Thyroid gland (tissue), 4 donors: Measurements from ENCODE around the gene NR5A2. TPM values are rescaled to one million over a fixed set of nuclear protein-coding genes. Genes with fewer than 3 reads are reported as not detected.

ENCODE experiments used
- DNase-seq, 2 donors: peaks; one replicate each; pipeline ENCODE4 v3.0.0-alpha.2; 2019
- H3K27ac ChIP-seq, 3 donors: fragments of 200-600 bp; sonication (generic); 1 replicate in 2 of 3; 2 replicates in 1 of 3; pipeline ENCODE4 v1.5.1; 2016 to 2019; ENCODE audit warnings: mild to moderate bottlenecking in 1 of 3, moderate library complexity in 1 of 3
- H3K27me3 ChIP-seq: fragments of 200-600 bp; sonication (generic); one replicate; pipeline ENCODE4 v1.5.1; 2019
- H3K36me3 ChIP-seq, 2 donors: fragments of 200-600 bp; sonication (generic); one replicate each; pipeline ENCODE4 v1.5.1; 2016 to 2019
- H3K4me1 ChIP-seq, 2 donors: fragments of 200-600 bp; sonication (generic); one replicate each; pipeline ENCODE4 v1.5.1; 2017 to 2019
- H3K4me3 ChIP-seq, 3 donors: fragments of 200-600 bp; sonication (generic); replicated peaks in 1 of 3; 1 replicate in 2 of 3; 2 replicates in 1 of 3; pipeline ENCODE4 v1.5.1; 2016; ENCODE audit warnings: mild to moderate bottlenecking in 1 of 3
- H3K9me3 ChIP-seq: fragments of 200-600 bp; sonication (generic); one replicate; pipeline ENCODE4 v1.5.1; 2017
- CTCF ChIP-seq, 6 experiments: fragments of 200-600 bp in 3 of 6; fragments of 450-650 bp in 3 of 6; sonication (generic) in 3 of 6; IDR thresholded peaks; one replicate each; pipeline ENCODE4 v1.5.1; 2016 to 2019; ENCODE audit warnings: antibody characterized with exemption in 6 of 6, mild to moderate bottlenecking in 2 of 6, inconsistent platforms in 1 of 6, moderate library complexity in 1 of 6
- POLR2A ChIP-seq, 2 donors: fragments of 450-650 bp; IDR thresholded peaks; one replicate each; pipeline ENCODE4 v1.6.1; 2017; ENCODE audit warnings: antibody characterized with exemption in 2 of 2, mild to moderate bottlenecking in 2 of 2, moderate library complexity in 1 of 2
- WGBS, 2 donors: methylation state at CpG; one replicate each; pipeline ENCODE4 v1.1.5; 2017; 5-methylcytosine and 5-hydroxymethylcytosine counted together
- intact Hi-C: fragments of 100-400 bp; cut with DNase I; formaldehyde crosslinking; loops from one replicate; pipeline ENCODE4 v1.15.1; 2023
- total RNA-seq, 4 donors: library from RNA; depleted of rRNA; stranded (reverse); fragments of >200 nt; gene quantifications; one replicate each; pipeline ENCODE4 v1.2.3, GENCODE V29; 2016

NR5A2 gene
- total RNA-seq, 4 donors from 2014 or later: 1.5 to 8.2 (median 3.9) TPM

GRCh38 chr1:200211157-200211556 lies 183.6 kb downstream of the NR5A2 start:
- intact Hi-C loops: no loop called here
- WGBS, 2 donors: 75 to 81% methylated on average over 7 of the region's 7 CpGs
- Histone ChIP-seq H3K27me3 (no peaks in the 10 kb centered on the region), H3K9me3 (no peaks in the 10 kb centered on the region), H3K36me3 (no peaks in the 10 kb centered on the region), H3K4me1 (no peaks in the 10 kb centered on the region), H3K27ac (no peak overlapping the region), H3K4me3 (no peak overlapping the region)
- TF ChIP-seq CTCF (IDR thresholded peaks at IDR 0.05) (no peak), POLR2A (IDR thresholded peaks at IDR 0.05) (no peak)
- no peak for DNase-seq

- no peak for TF ChIP-seq CTCF (IDR thresholded peaks at IDR 0.05)
- TF ChIP-seq POLR2A (IDR thresholded peaks at IDR 0.05): no peak
- intact Hi-C loops: no loop called here
- no peaks in the 10 kb centered on the region for H3K27me3 ChIP-seq
- no peak overlapping the region for H3K4me3 ChIP-seq
- no peak overlapping the region for H3K27ac ChIP-seq
- no peak for DNase-seq
- no peaks in the 10 kb centered on the region for H3K9me3 ChIP-seq
- WGBS, 2 donors: 90 to 94% methylated on average over 24 of the region's 24 CpGs
- no peaks in the 10 kb centered on the region for H3K4me1 ChIP-seq
- H3K36me3 ChIP-seq: no peaks in the 10 kb centered on the region
These were observed 185.9 kb downstream of the NR5A2 start for GRCh38 chr1:200213392-200213791.

- no peak for TF ChIP-seq CTCF (IDR thresholded peaks at IDR 0.05)
- TF ChIP-seq POLR2A (IDR thresholded peaks at IDR 0.05): no peak
- intact Hi-C loops: no loop called here
- WGBS, 2 donors: 87 to 94% methylated on average over 4 to 14 of the region's 15 CpGs
- no peak overlapping the region for H3K27ac ChIP-seq
- DNase-seq: no peak
- no peak overlapping the region for H3K4me3 ChIP-seq
- H3K27me3 ChIP-seq: no peaks in the 10 kb centered on the region
- no peaks in the 10 kb centered on the region for H3K4me1 ChIP-seq
- H3K9me3 ChIP-seq: no peaks in the 10 kb centered on the region
- no peaks in the 10 kb centered on the region for H3K36me3 ChIP-seq
These were observed 186.4 kb downstream of the NR5A2 start for GRCh38 chr1:200213921-200214320.

GRCh38 chr1:200215350-200215749 lies 187.8 kb downstream of the NR5A2 start:
- intact Hi-C loops: no loop called here
- no peaks in the 10 kb centered on the region for H3K36me3 ChIP-seq
- no peak overlapping the region for H3K4me3 ChIP-seq
- no peaks in the 10 kb centered on the region for H3K27me3 ChIP-seq
- no peak overlapping the region for H3K27ac ChIP-seq
- H3K9me3 ChIP-seq: no peaks in the 10 kb centered on the region
- H3K4me1 ChIP-seq: no peaks in the 10 kb centered on the region
- TF ChIP-seq POLR2A (IDR thresholded peaks at IDR 0.05) (no peak), CTCF (IDR thresholded peaks at IDR 0.05) (no peak)
- WGBS, 2 donors: 82 to 97% methylated on average over 2 of the region's 2 CpGs
- no peak for DNase-seq

GRCh38 chr1:200217703-200218102 lies 190.2 kb downstream of the NR5A2 start:
- no peaks in the 10 kb centered on the region for H3K4me1 ChIP-seq
- H3K36me3 ChIP-seq: no peaks in the 10 kb centered on the region
- WGBS, 2 donors: 87 to 89% methylated on average over 5 of the region's 5 CpGs
- no peak overlapping the region for H3K4me3 ChIP-seq
- no peak overlapping the region for H3K27ac ChIP-seq
- intact Hi-C loops: no loop called here
- DNase-seq: no peak
- TF ChIP-seq POLR2A (IDR thresholded peaks at IDR 0.05) (no peak), CTCF (IDR thresholded peaks at IDR 0.05) (no peak)
- H3K27me3 ChIP-seq: no peaks in the 10 kb centered on the region
- no peaks in the 10 kb centered on the region for H3K9me3 ChIP-seq
